DMS53 treated with DMSO at 0.1 percent for 48 hours (cell line): ENCODE data around the gene SPIB.
"Not testable (repeated sequence)": the region's sequence is repeated elsewhere in the genome, so short reads cannot be mapped to it uniquely, and the experiment has no call there.

ENCODE experiments used
- DNase-seq: peaks from one replicate; lab custom pipeline; 2025; ENCODE audit not compliant: unreplicated experiment; lab: John Stamatoyannopoulos, UW

The SPIB gene

GRCh38 chr19:50465000-50465399 lies 46.3 kb downstream of the SPIB start:
- DNase-seq, result no peak

GRCh38 chr19:50465986-50466705 lies 47.4 kb downstream of the SPIB start:
- no peak for DNase-seq

GRCh38 chr19:50466706-50467039 lies 47.9 kb downstream of the SPIB start:
- no peak for DNase-seq

GRCh38 chr19:50467566-50467965 lies 48.8 kb downstream of the SPIB start:
- no peak for DNase-seq

GRCh38 chr19:50468818-50469217 lies 50.1 kb downstream of the SPIB start:
- no peak for DNase-seq

DNA sequence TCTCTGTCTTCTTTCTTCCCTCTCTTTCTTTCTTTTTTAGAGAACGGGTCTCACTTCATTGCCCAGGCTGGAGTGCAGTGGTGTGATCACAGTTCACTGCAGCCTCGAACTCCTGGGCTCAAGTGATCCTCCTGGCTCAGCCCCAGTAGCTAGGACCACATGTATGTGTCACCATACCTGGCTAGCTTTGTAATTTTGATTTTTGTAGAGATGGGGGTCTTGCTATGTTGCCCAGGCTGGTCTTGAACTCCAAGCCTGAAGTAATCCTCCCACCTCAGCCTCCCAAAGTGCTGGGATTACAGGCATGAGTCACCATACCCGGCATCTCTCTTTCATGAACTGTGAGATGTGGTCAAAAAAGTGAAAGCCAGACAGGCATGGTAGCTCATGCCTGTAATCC lies 54.6 kb downstream of the SPIB start:
- DNase-seq, result not testable (repeated sequence)

GRCh38 chr19:50475101-50475568 lies 56.4 kb downstream of the SPIB start:
- no peak for DNase-seq

DNA sequence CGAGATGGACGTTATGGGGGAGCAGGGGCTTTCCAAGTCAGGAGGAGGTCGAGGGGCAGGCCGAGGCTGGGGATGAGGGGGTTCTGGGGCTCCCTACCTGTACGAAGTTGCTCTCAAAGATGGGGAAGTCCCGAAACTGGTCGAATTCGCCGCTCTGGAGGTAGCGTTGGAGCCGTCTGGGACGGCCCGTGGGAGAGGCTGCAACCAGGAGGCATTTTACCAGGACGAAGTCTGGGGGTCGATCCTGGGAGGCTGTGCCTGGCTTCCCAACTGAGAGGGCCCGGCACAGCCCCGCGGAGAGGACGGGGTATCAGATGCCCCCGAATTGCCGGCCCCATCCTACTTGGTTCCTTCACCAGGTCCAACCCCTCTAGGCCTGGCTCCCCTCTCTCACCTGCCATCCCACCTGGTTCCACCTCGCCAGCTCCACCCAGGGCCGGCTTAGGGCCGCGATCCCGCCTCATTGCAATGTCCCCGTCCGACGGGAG lies 57.0 kb downstream of the SPIB start:
- DNase-seq, result no peak

DNA sequence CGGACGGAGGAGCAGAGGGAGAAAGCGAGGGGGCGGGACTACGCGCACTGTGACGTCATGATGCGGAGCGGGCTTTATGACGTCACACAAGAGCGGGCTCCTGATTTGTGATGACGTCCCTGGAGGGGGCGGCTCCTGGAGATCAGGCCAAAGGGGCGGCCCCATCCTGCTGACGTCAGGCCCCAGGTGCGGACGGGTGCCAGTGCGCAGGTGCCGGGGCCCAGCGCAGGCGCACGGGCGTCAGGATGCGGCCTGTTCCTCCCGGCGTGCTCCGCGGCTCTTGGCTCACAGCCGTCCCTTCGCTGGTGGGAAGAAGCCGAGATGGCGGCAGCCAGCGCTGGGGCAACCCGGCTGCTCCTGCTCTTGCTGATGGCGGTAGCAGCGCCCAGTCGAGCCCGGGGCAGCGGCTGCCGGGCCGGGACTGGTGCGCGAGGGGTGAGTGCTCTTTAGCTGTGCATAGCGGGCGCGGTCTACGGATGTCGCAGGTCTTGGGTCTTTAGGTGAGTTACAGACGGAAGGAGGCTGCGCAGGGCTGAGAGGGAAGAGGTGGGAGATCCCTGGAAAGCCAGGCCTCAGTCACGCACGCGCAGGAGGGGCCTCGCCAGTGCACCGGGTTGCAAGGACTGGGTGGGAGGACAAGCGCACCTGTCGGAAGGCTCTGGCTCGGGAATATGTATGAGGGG lies 57.6 kb downstream of the SPIB start, which contains the start of the genes EMC10 and GARIN5A:
Gene EMC10 (plus strand): TSS at position 284 of the 683 bp plus-strand sequence. CDS start 38 bp downstream, at position 322.
Gene GARIN5A (minus strand): TSS at position 625 of the 683 bp plus-strand sequence. CDS start 460 bp downstream, at position 165.
- DNase-seq, result peak; percentile 58

- DNase-seq, result no peak
These were observed 58.1 kb downstream of the SPIB start for GRCh38 chr19:50476907-50477238.

DNA sequence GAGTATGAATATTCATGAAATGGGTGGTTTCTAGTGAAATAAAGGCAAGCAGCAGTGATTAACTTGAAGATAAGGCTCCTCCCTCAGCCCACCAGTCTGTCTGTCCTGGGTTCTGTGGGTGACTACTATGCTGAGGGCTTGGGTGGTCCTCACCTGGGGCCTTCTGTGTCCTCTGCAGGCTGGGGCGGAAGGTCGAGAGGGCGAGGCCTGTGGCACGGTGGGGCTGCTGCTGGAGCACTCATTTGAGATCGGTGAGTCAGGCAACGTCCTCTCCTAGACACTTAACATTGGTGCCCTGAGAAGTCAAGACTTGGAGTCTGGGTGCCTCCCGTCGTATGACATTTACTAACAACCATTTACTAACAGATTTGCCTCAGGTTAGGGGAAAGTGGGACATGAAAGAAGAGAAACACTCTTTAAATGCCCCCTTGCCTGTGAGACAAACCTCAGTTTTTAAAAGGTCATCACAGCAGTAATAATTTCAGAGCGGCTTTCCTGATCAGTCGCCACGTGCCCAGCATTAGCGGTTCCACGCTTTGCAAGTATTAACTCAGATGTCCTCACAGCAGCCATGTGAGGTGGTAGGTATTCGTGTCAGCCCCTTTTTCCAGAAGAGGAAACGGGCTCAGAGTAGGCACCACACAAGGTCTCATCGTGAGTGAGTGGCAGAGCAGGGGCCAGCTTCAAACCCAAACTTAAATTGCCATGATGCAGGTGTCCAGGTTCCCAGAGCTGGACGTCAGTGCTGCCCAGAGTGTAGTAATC lies 59.2 kb downstream of the SPIB start:
- no peak for DNase-seq

- DNase-seq, result no peak
These were observed 60.4 kb downstream of the SPIB start for GRCh38 chr19:50478901-50479715.

DNA sequence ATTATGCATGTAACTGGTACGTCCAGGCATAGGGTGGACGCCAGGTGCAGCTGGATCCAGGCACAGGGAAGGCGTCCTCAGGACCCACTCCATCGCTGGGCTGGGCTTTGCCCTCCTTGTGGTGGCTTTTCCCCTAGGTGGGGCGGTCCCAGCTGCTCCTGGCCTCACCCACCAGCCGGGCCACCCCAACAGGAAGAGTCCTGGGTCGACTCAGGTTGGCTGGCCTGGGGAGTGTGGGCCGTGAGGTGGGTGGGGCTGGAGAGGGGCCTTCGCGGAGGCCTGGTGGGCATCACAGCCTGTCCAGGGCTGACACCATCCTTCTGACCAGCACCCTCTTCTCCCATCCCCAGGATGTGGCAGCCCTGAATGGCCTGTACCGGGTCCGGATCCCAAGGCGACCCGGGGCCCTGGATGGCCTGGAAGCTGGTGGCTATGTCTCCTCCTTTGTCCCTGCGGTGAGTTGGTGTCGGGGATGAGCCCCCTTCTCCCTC lies 61.1 kb downstream of the SPIB start:
- no peak for DNase-seq

GRCh38 chr19:50480281-50481111 lies 61.8 kb downstream of the SPIB start:
- no peak for DNase-seq
